ENCODE measurements around the gene SLC17A2.
"Not testable (repeated sequence)": the region's sequence is repeated elsewhere in the genome, so short reads cannot be mapped to it uniquely, and the experiment has no call there.

The SLC17A2 gene

GRCh38 chr6:25951296-25952032 lies 21.0 kb upstream of the SLC17A2 start:
- TF ChIP-seq ZFX (IDR thresholded peaks at IDR 0.05; ENCODE audit: borderline replicate concordance) (no peak), CTCF (IDR thresholded peaks at IDR 0.05) (no peak)

GRCh38 chr6:25950297-25950696 lies 19.8 kb upstream of the SLC17A2 start:
- TF ChIP-seq CTCF (IDR thresholded peaks at IDR 0.05), result no peak
- no peak for TF ChIP-seq ZFX (IDR thresholded peaks at IDR 0.05; ENCODE audit: borderline replicate concordance)
- H3K27ac ChIP-seq, result no peak overlapping the region

More at GRCh38 chr6:25951296-25952032, 21.0 kb upstream of the SLC17A2 start:
- H3K27ac ChIP-seq, result no peak overlapping the region

GRCh38 chr6:25949695-25950094 lies 19.2 kb upstream of the SLC17A2 start:
- no peak for TF ChIP-seq CTCF (IDR thresholded peaks at IDR 0.05)
- TF ChIP-seq ZFX (IDR thresholded peaks at IDR 0.05; ENCODE audit: borderline replicate concordance), result no peak
- H3K27ac ChIP-seq, result no peak overlapping the region

GRCh38 chr6:25947492-25947891 lies 17.0 kb upstream of the SLC17A2 start:
- not testable (repeated sequence) for H3K27ac ChIP-seq

- TF ChIP-seq ZFX (IDR thresholded peaks at IDR 0.05; ENCODE audit: borderline replicate concordance) (no peak), CTCF (IDR thresholded peaks at IDR 0.05) (no peak)
- H3K27ac ChIP-seq, result no peak overlapping the region
Observed at GRCh38 chr6:25946631-25947030, 16.1 kb upstream of the SLC17A2 start.

- H3K27ac ChIP-seq, result not testable (repeated sequence)
Observed at GRCh38 chr6:25945738-25946137, 15.2 kb upstream of the SLC17A2 start.

GRCh38 chr6:25944688-25945574 lies 14.4 kb upstream of the SLC17A2 start:
- H3K27ac ChIP-seq, result no peak overlapping the region
- TF ChIP-seq ZFX (IDR thresholded peaks at IDR 0.05; ENCODE audit: borderline replicate concordance) (no peak), CTCF (IDR thresholded peaks at IDR 0.05) (no peak)

GRCh38 chr6:25943887-25944286 lies 13.4 kb upstream of the SLC17A2 start:
- H3K27ac ChIP-seq, result no peak overlapping the region
- no peak for TF ChIP-seq ZFX (IDR thresholded peaks at IDR 0.05; ENCODE audit: borderline replicate concordance)
